Vagina (tissue), 2 donors: Measurements from ENCODE around the gene LMO3. TPM values are rescaled to one million over a fixed set of nuclear protein-coding genes. Genes with fewer than 3 reads are reported as not detected.

Source experiments
- DNase-seq, 2 donors: peaks; one replicate each; pipeline ENCODE4 v3.0.0-alpha.2; 2017; ENCODE audit errors: extremely low spot score in 2 of 2
- H3K27ac ChIP-seq: fragments of 200-600 bp; sonication (generic); one replicate; pipeline ENCODE4 v1.5.1; 2019
- H3K27me3 ChIP-seq: fragments of 200-600 bp; sonication (generic); one replicate; pipeline ENCODE4 v1.5.1; 2019
- H3K36me3 ChIP-seq, 2 donors: fragments of 200-600 bp; sonication (generic); one replicate each; pipeline ENCODE4 v1.5.1; 2017 to 2019
- H3K4me1 ChIP-seq: fragments of 200-600 bp; sonication (generic); one replicate; pipeline ENCODE4 v1.5.1; 2019
- H3K4me3 ChIP-seq, 2 donors: fragments of 200-600 bp; sonication (generic); 1 replicate in 1 of 2; 2 replicates in 1 of 2; pipeline ENCODE4 v1.5.1; 2016 to 2019
- H3K9me3 ChIP-seq: fragments of 200-600 bp; sonication (generic); one replicate; pipeline ENCODE4 v1.5.1; 2019
- CTCF ChIP-seq, 3 experiments: fragments of 450-650 bp in 2 of 3; fragments of 200-600 bp in 1 of 3; sonication (generic) in 1 of 3; IDR thresholded peaks; one replicate each; pipeline ENCODE4 v1.5.1; 2017 to 2019; ENCODE audit warnings: antibody characterized with exemption in 3 of 3, mild to moderate bottlenecking in 2 of 3, moderate library complexity in 2 of 3
- POLR2A ChIP-seq, 2 donors: fragments of 450-650 bp; IDR thresholded peaks; one replicate each; pipeline ENCODE4 v1.6.1; 2017; ENCODE audit warnings: antibody characterized with exemption in 2 of 2, mild to moderate bottlenecking in 2 of 2, moderate library complexity in 2 of 2
- POLR2AphosphoS5 ChIP-seq, 2 donors: sonication (generic); formaldehyde crosslinking; IDR thresholded peaks; one replicate each; pipeline ENCODE4 v1.9.0; 2017; ENCODE audit warnings: antibody characterized with exemption in 2 of 2, mild to moderate bottlenecking in 2 of 2, low read depth in 1 of 2; ENCODE audit not compliant: insufficient read depth in 1 of 2
- intact Hi-C: fragments of 100-400 bp; cut with DNase I; formaldehyde crosslinking; loops from one replicate; pipeline ENCODE4 v1.15.1; 2023
- total RNA-seq: library from RNA; depleted of rRNA; stranded (reverse); fragments of >200 nt; gene quantifications from one replicate; pipeline ENCODE4 v1.2.3, GENCODE V29; 2016

LMO3 gene
- total RNA-seq, 1 donor from 2014 or later: 73.7 TPM

- no peak for TF ChIP-seq POLR2AphosphoS5 (IDR thresholded peaks at IDR 0.05; ENCODE audit: insufficient read depth in 1 of 2, low read depth in 1 of 2)
- TF ChIP-seq POLR2A (IDR thresholded peaks at IDR 0.05): no peak
- no peak for TF ChIP-seq CTCF (IDR thresholded peaks at IDR 0.05)
- Histone ChIP-seq H3K27ac (peak overlapping the region; percentile 15), H3K9me3 (no peaks in the 10 kb centered on the region), H3K4me1 (no peaks in the 10 kb centered on the region), H3K4me3 (peak overlapping the region in 1 of 2 donors; percentile 16), H3K27me3 (no peaks in the 10 kb centered on the region), H3K36me3 (no peaks in the 10 kb centered on the region)
- intact Hi-C loops: no loop called here
- DNase-seq: no peak
These were observed 18.9 kb downstream of the LMO3 start for GRCh38 chr12:16587110-16587453.

- no peaks in the 10 kb centered on the region for H3K4me1 ChIP-seq
- DNase-seq: peak in 1 of 2 donors; percentile 92
- peak overlapping the region; percentile 51 for H3K27ac ChIP-seq
- no peak for TF ChIP-seq POLR2A (IDR thresholded peaks at IDR 0.05)
- TF ChIP-seq POLR2AphosphoS5 (IDR thresholded peaks at IDR 0.05; ENCODE audit: insufficient read depth in 1 of 2, low read depth in 1 of 2): no peak
- TF ChIP-seq CTCF (IDR thresholded peaks at IDR 0.05): no peak
- intact Hi-C loops: no loop called here
- peak overlapping the region in 1 of 2 donors; percentile 16 for H3K4me3 ChIP-seq
- no peaks in the 10 kb centered on the region for H3K27me3 ChIP-seq
- no peaks in the 10 kb centered on the region for H3K36me3 ChIP-seq
- no peaks in the 10 kb centered on the region for H3K9me3 ChIP-seq
These were observed 19.4 kb downstream of the LMO3 start for GRCh38 chr12:16586350-16587109.

- no peaks in the 10 kb centered on the region for H3K27me3 ChIP-seq
- peak overlapping the region; percentile 51 for H3K27ac ChIP-seq
- TF ChIP-seq CTCF (IDR thresholded peaks at IDR 0.05) (no peak), POLR2A (IDR thresholded peaks at IDR 0.05) (no peak), POLR2AphosphoS5 (IDR thresholded peaks at IDR 0.05; ENCODE audit: insufficient read depth in 1 of 2, low read depth in 1 of 2) (no peak)
- intact Hi-C loops: no loop called here
- H3K36me3 ChIP-seq: no peaks in the 10 kb centered on the region
- no peak overlapping the region for H3K4me3 ChIP-seq
- no peak for DNase-seq
- no peaks in the 10 kb centered on the region for H3K4me1 ChIP-seq
- H3K9me3 ChIP-seq: no peaks in the 10 kb centered on the region
These were observed 20.2 kb downstream of the LMO3 start for GRCh38 chr12:16585781-16586180.

GRCh38 chr12:16583969-16584745 lies 21.8 kb downstream of the LMO3 start:
- no peak for DNase-seq
- Histone ChIP-seq H3K4me1 (no peaks in the 10 kb centered on the region), H3K9me3 (no peaks in the 10 kb centered on the region), H3K4me3 (no peak overlapping the region), H3K36me3 (no peaks in the 10 kb centered on the region), H3K27ac (no peak overlapping the region), H3K27me3 (no peaks in the 10 kb centered on the region)
- intact Hi-C loops: no loop called here
- TF ChIP-seq CTCF (IDR thresholded peaks at IDR 0.05) (no peak), POLR2AphosphoS5 (IDR thresholded peaks at IDR 0.05; ENCODE audit: insufficient read depth in 1 of 2, low read depth in 1 of 2) (no peak), POLR2A (IDR thresholded peaks at IDR 0.05) (no peak)

GRCh38 chr12:16581416-16581815 lies 24.5 kb downstream of the LMO3 start:
- Histone ChIP-seq H3K4me3 (no peak overlapping the region), H3K9me3 (no peaks in the 10 kb centered on the region), H3K36me3 (no peaks in the 10 kb centered on the region), H3K4me1 (no peaks in the 10 kb centered on the region), H3K27me3 (no peaks in the 10 kb centered on the region), H3K27ac (no peak overlapping the region)
- TF ChIP-seq CTCF (IDR thresholded peaks at IDR 0.05) (no peak), POLR2AphosphoS5 (IDR thresholded peaks at IDR 0.05; ENCODE audit: insufficient read depth in 1 of 2, low read depth in 1 of 2) (no peak), POLR2A (IDR thresholded peaks at IDR 0.05) (no peak)
- DNase-seq: no peak
- intact Hi-C loops: no loop called here
